ENCODE results near the gene LTO1.

The LTO1 gene

GRCh38 chr11:69674267-69674885, 777 bp downstream of the LTO1 start:
- DNase-seq: no peak

- DNase-seq: no peak
These were observed 3.3 kb downstream of the LTO1 start for GRCh38 chr11:69671734-69672465.

- peak; percentile 49 for DNase-seq
These were observed 4.9 kb downstream of the LTO1 start for GRCh38 chr11:69670158-69670845.

- no peak for DNase-seq
These were observed 5.7 kb downstream of the LTO1 start for GRCh38 chr11:69669486-69669885.

GRCh38 chr11:69667619-69668604, 7.2 kb downstream of the LTO1 start:
- no peak for DNase-seq

GRCh38 chr11:69666752-69667536, 8.2 kb downstream of the LTO1 start:
- DNase-seq: no peak

GRCh38 chr11:69666261-69666660, 8.9 kb downstream of the LTO1 start:
- DNase-seq: no peak

- no peak for DNase-seq
These were observed 9.5 kb downstream of the LTO1 start for GRCh38 chr11:69665669-69666068.

- no peak for DNase-seq
These were observed 10.3 kb downstream of the LTO1 start for GRCh38 chr11:69664901-69665300.

- no peak for DNase-seq
These were observed 10.9 kb downstream of the LTO1 start for GRCh38 chr11:69664103-69664775.

- DNase-seq: no peak
These were observed 11.8 kb downstream of the LTO1 start for GRCh38 chr11:69663326-69663725.

GRCh38 chr11:69662806-69663205, 12.3 kb downstream of the LTO1 start:
- DNase-seq: no peak

- no peak for DNase-seq
These were observed 13.0 kb downstream of the LTO1 start for GRCh38 chr11:69662021-69662698.

GRCh38 chr11:69661413-69661715, 13.8 kb downstream of the LTO1 start:
- no peak for DNase-seq

- DNase-seq: no peak
These were observed 15.1 kb downstream of the LTO1 start for GRCh38 chr11:69660001-69660500.

- no peak for DNase-seq
These were observed 15.6 kb downstream of the LTO1 start for GRCh38 chr11:69659591-69659990.

- DNase-seq: no peak
These were observed 16.3 kb downstream of the LTO1 start for GRCh38 chr11:69658626-69659450.

GRCh38 chr11:69657911-69658625, 17.1 kb downstream of the LTO1 start:
- no peak for DNase-seq

- no peak for DNase-seq
These were observed 17.7 kb downstream of the LTO1 start for GRCh38 chr11:69657456-69657910.
